Epithelial cell of prostate (primary cell): Measurements from ENCODE around the gene PTOV1.

Experiments used
- DNase-seq: peaks from one replicate; pipeline ENCODE4 v3.0.0-alpha.2; 2011; ENCODE audit warnings: low read depth, low spot score
- H3K27ac ChIP-seq: fragments of 450-650 bp; 2 replicates; pipeline ENCODE4 v1.5.1; 2017; ENCODE audit warnings: mild to moderate bottlenecking

Gene PTOV1

GRCh38 chr19:49884109-49884508 lies 33.1 kb downstream of the PTOV1 start:
- H3K27ac ChIP-seq: no peak overlapping the region
- no peak for DNase-seq

- no peak overlapping the region for H3K27ac ChIP-seq
- no peak for DNase-seq
Observed at GRCh38 chr19:49884760-49885159, 33.8 kb downstream of the PTOV1 start.

DNA sequence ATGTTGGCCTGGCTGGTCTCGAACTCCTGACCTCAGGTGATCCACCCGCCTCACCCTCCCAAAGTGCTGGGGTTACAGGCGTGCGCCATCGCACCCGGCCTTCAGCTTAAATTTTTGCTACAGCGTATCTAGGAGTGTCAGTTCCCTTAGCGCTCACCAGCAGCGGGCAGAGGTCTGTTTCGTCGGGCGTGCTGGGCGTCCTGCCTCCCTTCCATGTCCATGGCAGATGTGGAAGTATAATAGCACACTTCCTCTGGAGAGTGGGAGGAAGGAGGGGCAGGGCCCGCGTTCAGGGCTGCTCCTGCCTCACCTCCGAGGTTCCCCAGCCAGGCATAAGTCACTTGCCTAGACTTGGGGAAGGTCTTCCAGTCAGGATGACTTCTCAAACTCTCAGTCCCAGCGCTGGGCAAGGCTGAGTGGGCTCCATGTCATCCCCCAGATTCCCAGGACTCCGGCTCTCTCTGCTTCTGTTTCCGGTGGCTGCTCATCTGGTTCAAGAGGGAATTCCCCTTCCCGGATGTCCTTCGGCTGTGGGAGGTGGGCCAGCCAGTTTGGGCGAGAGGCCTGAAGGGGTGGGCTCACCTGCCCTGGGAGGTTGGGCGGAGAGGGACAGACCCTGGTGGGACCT lies 36.2 kb downstream of the PTOV1 start:
- no peak overlapping the region for H3K27ac ChIP-seq
- DNase-seq: no peak

GRCh38 chr19:49887665-49888509 lies 36.9 kb downstream of the PTOV1 start:
- no peak overlapping the region for H3K27ac ChIP-seq
- DNase-seq: no peak

GRCh38 chr19:49888510-49888824 lies 37.5 kb downstream of the PTOV1 start:
- DNase-seq: no peak
- H3K27ac ChIP-seq: no peak overlapping the region

- no peak overlapping the region for H3K27ac ChIP-seq
- no peak for DNase-seq
Observed at GRCh38 chr19:49889038-49889686, 38.2 kb downstream of the PTOV1 start.

DNA sequence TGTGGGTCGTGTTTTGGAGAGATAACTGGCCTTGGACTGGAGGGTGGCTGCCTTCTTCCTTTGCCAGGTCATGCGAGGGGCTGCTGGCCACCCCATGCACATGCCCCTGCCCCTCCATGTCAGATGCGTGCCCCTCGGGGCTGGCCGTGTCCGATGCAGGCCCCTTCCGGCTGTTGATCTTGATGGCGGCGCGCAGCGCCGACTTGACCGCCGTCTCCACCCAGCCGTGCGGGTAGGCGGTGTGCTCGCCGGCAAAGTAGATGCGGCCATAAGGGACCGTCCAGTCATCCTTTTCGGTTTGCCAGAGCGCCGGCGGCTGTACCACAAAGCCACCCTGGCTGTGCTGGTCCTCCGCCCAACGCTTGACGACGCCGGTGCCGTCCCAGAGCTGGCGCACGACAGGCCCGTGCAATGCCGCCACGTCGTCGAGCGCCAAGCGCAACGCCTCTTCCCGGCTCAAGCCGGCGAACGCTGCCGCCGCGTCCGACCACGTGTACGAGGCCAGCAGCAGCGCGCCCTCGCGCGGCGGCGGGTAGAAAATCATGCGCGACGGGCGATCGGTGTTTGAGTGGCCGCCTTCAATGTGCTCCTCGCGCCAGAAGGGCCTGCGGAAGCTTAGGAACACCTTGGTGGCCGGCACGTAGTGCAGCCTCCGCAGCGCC lies 38.9 kb downstream of the PTOV1 start:
- no peak overlapping the region for H3K27ac ChIP-seq
- DNase-seq: no peak

DNA sequence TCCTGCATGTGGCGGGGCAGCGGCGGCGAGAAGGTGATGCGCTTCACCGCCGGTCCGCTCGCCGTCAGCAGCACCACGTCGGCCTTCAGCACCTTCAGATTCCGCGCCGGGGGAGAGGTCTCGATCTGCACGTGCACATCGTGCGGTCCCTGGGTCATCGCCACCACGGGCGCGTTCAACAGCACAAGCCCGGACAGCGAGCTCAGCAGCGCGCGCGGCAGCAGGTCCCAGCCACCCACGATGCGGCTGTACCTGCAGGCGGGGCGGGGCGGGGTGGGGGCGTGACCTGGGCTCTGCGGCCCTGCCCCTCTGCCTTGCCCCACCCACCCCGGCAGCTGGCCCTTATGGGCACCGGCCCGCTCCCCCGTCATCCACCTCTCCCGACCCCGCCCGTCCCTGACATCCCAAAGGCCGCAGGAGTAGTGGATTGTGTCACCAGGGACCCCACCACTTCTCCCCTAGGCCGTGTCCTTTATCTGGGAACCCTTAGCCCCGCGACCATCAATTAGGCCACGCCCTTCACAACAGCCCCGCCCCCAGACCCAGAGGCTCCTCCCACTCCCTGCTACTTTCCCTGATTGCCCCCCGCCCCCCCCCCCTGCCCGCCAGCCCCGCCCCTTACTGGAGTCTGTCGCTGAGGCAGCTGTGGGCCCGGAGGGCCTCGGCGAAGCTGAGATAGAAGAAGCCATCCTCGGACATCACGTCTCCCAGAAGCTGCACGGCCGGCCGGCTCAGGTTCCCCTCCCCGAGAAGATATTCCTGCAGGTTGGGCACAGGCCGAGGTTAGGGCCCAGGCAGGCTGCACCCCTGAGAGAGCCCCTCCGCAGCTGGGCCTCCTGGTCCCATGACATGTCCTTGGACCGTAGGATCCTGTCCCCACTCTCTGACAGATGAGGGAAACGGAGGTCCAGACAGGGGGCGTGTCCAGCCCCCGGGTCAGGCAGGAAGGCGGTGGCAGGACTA lies 39.7 kb downstream of the PTOV1 start:
- H3K27ac ChIP-seq: no peak overlapping the region
- no peak for DNase-seq

- H3K27ac ChIP-seq: no peak overlapping the region
- no peak for DNase-seq
Observed at GRCh38 chr19:49891393-49891792, 40.4 kb downstream of the PTOV1 start.

DNA sequence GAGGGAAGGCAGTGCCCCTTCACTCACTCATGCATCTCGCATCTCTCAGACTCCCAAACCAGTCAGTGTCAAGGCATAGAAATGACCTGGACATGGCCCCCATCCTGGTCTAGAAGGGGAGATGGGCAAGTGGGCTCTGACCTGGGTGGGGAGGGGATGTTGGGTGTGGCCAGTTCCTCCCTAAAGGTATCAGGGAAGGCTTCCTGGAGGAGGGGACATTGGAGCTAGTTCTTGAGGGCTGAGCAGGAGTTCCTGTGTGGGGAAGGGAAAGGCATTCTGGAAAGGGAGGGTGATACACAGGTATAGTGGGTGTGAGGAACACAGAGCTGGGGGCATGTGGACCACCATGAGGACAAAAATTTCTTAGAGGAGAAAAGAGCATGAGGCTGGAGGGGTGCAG lies 41.8 kb downstream of the PTOV1 start:
- H3K27ac ChIP-seq: no peak overlapping the region

GRCh38 chr19:49894011-49894664 lies 43.2 kb downstream of the PTOV1 start:
- no peak for DNase-seq
- no peak overlapping the region for H3K27ac ChIP-seq

More for the DNA sequence above, 41.8 kb downstream of the PTOV1 start:
- no peak for DNase-seq

DNA sequence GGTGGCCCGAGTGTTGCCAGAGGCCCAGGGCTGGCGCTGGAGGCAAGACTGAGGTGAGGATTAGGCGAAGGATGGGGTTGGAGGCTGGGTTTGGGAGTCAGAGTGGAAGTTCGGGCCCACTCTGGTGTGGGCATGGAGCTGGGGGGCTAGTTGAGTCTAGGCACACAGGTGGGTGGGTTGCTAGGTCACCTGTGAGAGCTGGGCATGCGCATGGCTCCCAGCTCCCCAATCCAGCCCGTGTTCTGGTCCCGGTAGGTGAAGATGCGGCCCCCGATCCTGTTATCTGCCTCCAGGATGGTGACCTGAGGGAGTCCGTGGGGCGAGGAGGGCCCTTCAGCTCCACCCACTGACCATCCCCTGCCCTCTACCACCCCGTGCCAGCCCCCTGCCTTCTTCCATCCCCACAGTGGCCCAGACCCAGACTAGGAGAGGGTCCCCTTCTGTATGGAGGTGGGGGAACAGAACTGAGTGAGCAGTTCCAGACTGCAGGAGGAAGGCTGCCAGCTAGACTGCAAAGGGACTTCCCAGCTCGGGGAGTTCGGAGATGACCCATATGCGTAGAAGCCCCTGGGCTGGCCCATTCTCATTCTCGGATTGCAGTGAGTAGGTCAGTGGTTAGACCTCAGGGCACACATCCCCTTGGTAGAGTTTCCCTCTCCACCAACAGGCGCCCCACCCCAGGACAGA lies 44.1 kb downstream of the PTOV1 start:
- no peak overlapping the region for H3K27ac ChIP-seq
- no peak for DNase-seq

DNA sequence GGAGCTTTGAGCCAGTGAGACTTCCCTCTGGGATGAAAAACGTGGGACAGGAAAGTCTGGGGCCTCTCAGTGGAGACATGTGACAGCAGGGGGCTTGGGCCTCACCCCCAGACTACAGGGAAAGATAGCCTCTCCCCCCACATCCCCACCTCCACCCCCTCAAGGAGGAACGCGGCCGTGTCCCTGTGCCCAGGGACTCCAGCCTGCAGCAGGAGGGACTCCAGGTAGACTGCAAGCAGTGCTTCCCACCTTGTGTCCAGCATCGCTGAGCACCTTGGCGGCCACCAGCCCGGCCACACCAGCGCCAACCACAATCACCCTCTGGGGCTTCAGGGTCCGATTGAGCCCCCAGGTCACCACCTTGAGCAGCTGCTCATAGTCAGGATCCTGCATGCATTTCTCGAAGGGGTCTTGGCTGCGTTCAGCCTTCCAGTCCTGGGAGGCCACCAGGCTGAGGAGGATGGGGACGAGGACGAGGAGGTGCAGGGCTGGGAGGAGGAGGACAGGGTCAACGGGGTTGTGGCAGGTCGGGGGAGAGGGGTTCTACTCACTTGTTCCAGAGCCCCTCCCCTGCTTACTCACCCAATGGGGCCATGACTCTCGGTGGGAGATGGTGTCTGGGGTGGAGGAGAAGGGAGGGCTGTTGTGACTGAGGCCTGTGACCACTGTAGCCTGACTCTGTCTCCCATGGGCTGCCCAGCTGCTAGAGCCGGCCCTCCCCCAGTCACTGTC lies 44.8 kb downstream of the PTOV1 start:
- DNase-seq: no peak
- H3K27ac ChIP-seq: no peak overlapping the region

DNA sequence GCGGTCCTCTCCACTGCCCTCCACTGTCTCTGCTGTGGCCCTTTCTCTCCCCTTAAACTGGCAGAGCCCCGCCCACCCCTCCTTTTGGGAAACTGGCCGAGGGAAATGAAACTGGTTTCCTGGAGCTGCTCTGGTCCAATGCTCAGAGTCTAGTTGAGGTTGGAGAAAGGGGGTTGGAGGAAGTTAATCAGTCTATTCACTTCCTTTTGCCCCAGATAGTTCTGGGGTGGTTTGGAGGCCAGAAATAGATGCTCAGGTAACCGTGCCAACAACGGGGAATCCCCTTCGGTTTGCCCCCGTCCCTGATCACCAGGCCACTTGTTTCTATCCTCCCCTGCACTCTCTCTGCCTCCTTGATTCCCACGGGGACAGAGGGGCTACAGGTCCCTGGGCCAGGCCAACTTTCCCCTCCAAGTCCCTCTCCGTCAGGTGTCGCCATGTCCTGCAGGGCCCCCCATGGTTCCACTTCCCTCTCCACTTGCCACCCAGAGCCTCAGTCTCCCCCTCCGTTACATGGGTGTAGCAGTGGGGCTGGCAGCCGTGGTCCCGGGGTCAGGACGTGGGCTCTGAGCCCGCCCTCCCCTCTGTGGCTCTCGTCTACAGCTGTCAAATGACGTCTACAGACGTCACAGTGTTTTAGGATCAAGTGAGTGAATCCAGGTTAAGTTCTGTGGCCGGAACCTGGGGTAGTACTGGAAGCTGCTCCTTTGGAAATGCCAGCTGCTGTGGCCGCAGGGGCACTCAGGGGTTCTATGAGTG lies 46.1 kb downstream of the PTOV1 start, which contains the start of gene IL4I1:
IL4I1 (minus strand) TSS at position 25 of the 759 bp plus-strand sequence. CDS start 727 bp downstream, outside the sequence.
- no peak for DNase-seq
- no peak within 1 kb of the TSS for H3K27ac ChIP-seq

- no peak for DNase-seq
- no peak overlapping the region for H3K27ac ChIP-seq
Observed at GRCh38 chr19:49904136-49904535, 53.2 kb downstream of the PTOV1 start.

- DNase-seq: no peak
Observed at GRCh38 chr19:49906879-49907564, 56.1 kb downstream of the PTOV1 start.

More at GRCh38 chr19:49906879-49907564, 56.1 kb downstream of the PTOV1 start:
- no peak overlapping the region for H3K27ac ChIP-seq
